K562 (cell line): ENCODE data around the gene KLK11. TPM values are rescaled to one million over a fixed set of nuclear protein-coding genes. Genes with fewer than 3 reads are reported as not detected.

Experiments used
- ATAC-seq: fragments of 200-7000 bp; cut with Tn5 transposase; 3 replicates; pipeline ENCODE4 v1.9.1; 2020; ENCODE audit warnings: moderate library complexity
- BruUV-seq: library from RNA; stranded (reverse); fragments of 400-500 nt; replicated peaks from 2 replicates; lab custom pipeline; 2021; lab: Mats Ljungman, UMichigan
- CTCF ChIA-PET: fragments of 300-600 bp; formaldehyde crosslinking; extraction: SDS; loops from one replicate; lab custom pipeline; 2021; ENCODE audit warnings: low intra/inter-chr PET ratio; lab: Yijun Ruan, JAX
- POLR2A ChIA-PET: fragments of 300-600, 350-650 bp; sonication (Branson Sonifier 250); formaldehyde crosslinking; extraction: SDS; loops from one replicate; lab custom pipeline; 2021; ENCODE audit warnings: antibody characterized with exemption, inconsistent platforms; lab: Yijun Ruan, JAX
- DNase-seq, 4 experiments: peaks; one replicate each; pipeline versions ENCODE4 v3.0.0 to v3.0.0-alpha.2; 2011 to 2018; ENCODE audit warnings: low spot score in 3 of 4, mixed read lengths in 3 of 4; ENCODE audit errors: extremely low read depth in 1 of 4
- FAIRE-seq: peaks from 2 replicates; lab custom pipeline; 2011; peaks lifted over from hg19 to GRCh38; lab: Jason Lieb, UNC
- H2AFZ ChIP-seq: 2 replicates; pipeline ENCODE4 v1.6.0; 2011; ENCODE audit warnings: low read depth, low read length, control low read depth, inconsistent platforms
- H3K27ac ChIP-seq: fragments of 200-600 bp; 3 replicates; pipeline ENCODE4 v1.8.0; 2011; ENCODE audit warnings: low read depth, mild to moderate bottlenecking, control low read depth, inconsistent platforms, low read length, moderate library complexity, mixed read lengths; ENCODE audit errors: extremely low read depth
- H3K27me3 ChIP-seq, 2 experiments: fragments of 300-600 bp in 1 of 2; 2 replicates in 1 of 2; 3 replicates in 1 of 2; pipeline versions ENCODE4 v1.6.0 to v1.8.0; 2011; ENCODE audit warnings: inconsistent platforms in 2 of 2, low read length in 2 of 2, mild to moderate bottlenecking in 1 of 2, mixed read lengths in 1 of 2, moderate library complexity in 1 of 2; ENCODE audit not compliant: control insufficient read depth in 2 of 2, insufficient read depth in 2 of 2
- H3K36me3 ChIP-seq: fragments of 300-600 bp; 3 replicates; pipeline ENCODE4 v1.8.0; 2011; ENCODE audit warnings: mild to moderate bottlenecking, low read length, inconsistent platforms; ENCODE audit not compliant: control insufficient read depth, insufficient read depth
- H3K4me1 ChIP-seq, 2 experiments: fragments of 200-600 bp in 1 of 2; replicated peaks in 1 of 2; 2 replicates in 1 of 2; 3 replicates in 1 of 2; pipeline versions ENCODE4 v1.5.1 to v1.8.0; 2011; ENCODE audit warnings: inconsistent platforms in 2 of 2, low read length in 2 of 2, mild to moderate bottlenecking in 1 of 2, mixed read lengths in 1 of 2, moderate library complexity in 1 of 2; ENCODE audit not compliant: control insufficient read depth in 2 of 2, insufficient read depth in 2 of 2
- H3K4me2 ChIP-seq: 2 replicates; pipeline ENCODE4 v1.6.1; 2011; ENCODE audit warnings: low read length, control low read depth, inconsistent platforms, mixed read lengths; ENCODE audit not compliant: insufficient read depth
- H3K4me3 ChIP-seq: fragments of 200-600 bp; sonication (generic), shearing (Covaris generic); 2 replicates; pipeline ENCODE4 v1.5.1; 2016; ENCODE audit warnings: control low read depth, inconsistent platforms
- H3K79me2 ChIP-seq: fragments of 200-600 bp; 3 replicates; pipeline ENCODE4 v1.8.0; 2011; ENCODE audit warnings: low read length, inconsistent platforms; ENCODE audit not compliant: control insufficient read depth, insufficient read depth
- H3K9ac ChIP-seq, 2 experiments: 2 replicates each; pipeline versions ENCODE4 v1.6.0 to v1.6.1; 2011; ENCODE audit warnings: low read depth in 2 of 2, low read length in 2 of 2, control low read depth in 1 of 2, inconsistent platforms in 1 of 2, mild to moderate bottlenecking in 1 of 2, mixed read lengths in 1 of 2; ENCODE audit not compliant: insufficient read depth in 1 of 2
- H3K9me1 ChIP-seq: one replicate; pipeline ENCODE4 v1.6.0; 2011; ENCODE audit warnings: inconsistent platforms, mild to moderate bottlenecking, low read length, moderate library complexity; ENCODE audit not compliant: control insufficient read depth, insufficient read depth
- H3K9me3 ChIP-seq: replicated peaks from 2 replicates; pipeline ENCODE4 v1.5.1; 2011; ENCODE audit warnings: low read depth, low read length, inconsistent platforms; ENCODE audit not compliant: control insufficient read depth, insufficient read depth
- H4K20me1 ChIP-seq: replicated peaks from 2 replicates; pipeline ENCODE4 v1.6.1; 2011; ENCODE audit warnings: low read length, inconsistent platforms, mixed read lengths; ENCODE audit not compliant: control insufficient read depth, insufficient read depth
- ARID1B ChIP-seq: fragments of 450-650 bp; IDR thresholded peaks from 2 replicates; pipeline ENCODE4 v1.6.1; 2016; ENCODE audit warnings: antibody characterized with exemption, mild to moderate bottlenecking, inconsistent platforms
- CHD2 ChIP-seq: IDR thresholded peaks from 2 replicates; pipeline ENCODE4 v1.6.1; 2011; ENCODE audit warnings: low read depth, low read length
- GTF2A2 ChIP-seq: IDR thresholded peaks from 2 replicates; pipeline ENCODE4 v1.6.1; 2016; ENCODE audit warnings: mild to moderate bottlenecking, missing genetic modification characterization, missing compliant biosample characterization
- NEUROD1 ChIP-seq: fragments of 150-350 bp; IDR thresholded peaks from 2 replicates; pipeline ENCODE4 v1.6.1; 2014; ENCODE audit warnings: borderline replicate concordance, low read length, low read depth; ENCODE audit not compliant: partially characterized antibody
- NFRKB ChIP-seq: fragments of 450-650 bp; IDR thresholded peaks from 2 replicates; pipeline ENCODE4 v1.6.1; 2016; ENCODE audit warnings: low read depth
- PRPF4 ChIP-seq: fragments of 200-400 bp; formaldehyde crosslinking; IDR thresholded peaks from one replicate; pipeline ENCODE4 v1.6.1; 2017; ENCODE audit warnings: low read length, low read depth, mild to moderate bottlenecking; ENCODE audit not compliant: insufficient read depth, poor library complexity, severe bottlenecking
- SNIP1 ChIP-seq: fragments of 450-650 bp; IDR thresholded peaks from 2 replicates; pipeline ENCODE4 v1.7.1; 2017; ENCODE audit warnings: low read depth, mild to moderate bottlenecking
- TCF3 ChIP-seq: sonication (generic); formaldehyde crosslinking; IDR thresholded peaks from 2 replicates; pipeline ENCODE4 v1.4.0; 2020; ENCODE audit warnings: mild to moderate bottlenecking, missing genetic modification reagents
- ZNF347 ChIP-seq: fragments of 450-650 bp; formaldehyde crosslinking; IDR thresholded peaks from 2 replicates; pipeline ENCODE4 v1.4.0; 2020; ENCODE audit warnings: low read depth, mild to moderate bottlenecking, moderate library complexity
- ZNF764 ChIP-seq: fragments of 250-450 bp; sonication (Bioruptor Pico); IDR thresholded peaks from 2 replicates; pipeline ENCODE4 v1.4.0; 2020; ENCODE audit warnings: low read depth, mild to moderate bottlenecking, moderate library complexity
- WGBS: fragments of 100-300 bp; shearing (Covaris generic); methylation state at CpG from one replicate; pipeline ENCODE4 v1.1.6; 2016; ENCODE audit warnings: low coverage, mixed read lengths; ENCODE audit not compliant: insufficient coverage; ENCODE audit errors: missing lambda C conversion rate; 5-methylcytosine and 5-hydroxymethylcytosine counted together
- in situ Hi-C: fragments of 300-500 bp; cut with MboI; formaldehyde crosslinking; loops from 4 replicates; pipeline ENCODE4 v1.15.0; 2018; ENCODE audit warnings: inconsistent platforms, mixed read lengths
- intact Hi-C: fragments of 100-400 bp; cut with micrococcal nuclease; formaldehyde crosslinking; loops from 2 replicates; pipeline ENCODE4 v1.14.2; 2022
- polyA plus RNA-seq, 8 experiments: library from polyadenylated mRNA; depleted of rRNA in 4 of 8; stranded (reverse) in 5 of 8; unstranded in 3 of 8; fragments of >200 nt; fragmentation: Nextera tagmentation in 2 of 8; fragmentation: Illumina TruSeq in 1 of 8; extraction: Ambion mirVana in 2 of 8; extraction: Trizol in 1 of 8; gene quantifications; 2 replicates each; pipeline versions ENCODE4 v1.2.1 to v1.2.3, GENCODE V29; 2011 to 2014; ENCODE audit warnings: inconsistent platforms in 1 of 8, missing spikeins in 1 of 8
- total RNA-seq, 7 experiments: library from RNA; depleted of rRNA in 6 of 7; stranded (reverse); fragments of >200 nt in 6 of 7; fragmentation: Illumina TruSeq in 2 of 7; extraction: Trizol in 2 of 7; gene quantifications; 2 replicates each; pipeline versions ENCODE4 v1.2.1 to v1.2.3, GENCODE V29; 2011 to 2021; ENCODE audit warnings: low replicate concordance in 1 of 7
- TF ChIP-seq, protein P1 (sequence below): sonication (generic); formaldehyde crosslinking; IDR thresholded peaks from 2 replicates; pipeline ENCODE4 v1.8.0; 2023; ENCODE audit warnings: mild to moderate bottlenecking, missing genetic modification reagents
- TF ChIP-seq, protein P2 (sequence below): sonication (generic); formaldehyde crosslinking; IDR thresholded peaks from 2 replicates; pipeline ENCODE4 v1.9.0; 2022; ENCODE audit warnings: mild to moderate bottlenecking, missing genetic modification reagents

The KLK11 gene
- total and polyA plus RNA-seq, 9 of the 15 experiments (the other 6 are each of a cell fraction or from before 2014, with no cell fraction given), result not detected

DNA sequence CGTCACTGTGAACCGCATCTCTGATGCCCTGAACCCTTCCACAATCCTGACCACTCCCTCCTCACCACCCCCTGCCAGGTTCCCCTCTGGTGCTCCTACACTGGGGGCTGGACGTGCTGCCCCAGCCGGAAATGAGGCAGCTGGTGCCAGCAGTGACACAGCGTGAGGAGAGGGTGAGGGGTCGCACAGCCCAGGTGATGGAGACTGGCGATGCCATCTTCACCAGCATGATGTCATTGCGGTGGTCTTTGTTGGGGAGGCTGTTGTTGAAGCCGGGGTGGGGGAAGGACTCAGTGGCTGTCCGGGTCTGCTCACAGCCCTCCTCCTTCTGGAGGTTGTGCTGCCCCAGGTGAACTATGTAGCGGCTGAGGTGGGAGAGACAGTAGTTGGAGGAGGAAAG, 2.5 kb downstream of the KLK11 start:
- Histone ChIP-seq H2AFZ (no peak overlapping the region), H3K4me2 (no peak overlapping the region), H3K27ac (no peak overlapping the region), H3K4me1 (peaks cover 4 to 19% of the 10 kb centered on the region in 2 experiments), H3K9ac (no peak overlapping the region), H3K79me2 (no peaks in the 10 kb centered on the region), H3K9me3 (no peaks in the 10 kb centered on the region), H3K4me3 (no peak overlapping the region), H3K9me1 (no peaks in the 10 kb centered on the region), H3K27me3 (peaks cover 25 to 64% of the 10 kb centered on the region in 2 experiments)
- ChIA-PET POLR2A (no interaction called here), CTCF (no interaction called here)
- intact Hi-C loops, result no loop called here
- FAIRE-seq, result no peak
- TF ChIP-seq PRPF4, result no peak
- TF ChIP-seq, protein P1, sequence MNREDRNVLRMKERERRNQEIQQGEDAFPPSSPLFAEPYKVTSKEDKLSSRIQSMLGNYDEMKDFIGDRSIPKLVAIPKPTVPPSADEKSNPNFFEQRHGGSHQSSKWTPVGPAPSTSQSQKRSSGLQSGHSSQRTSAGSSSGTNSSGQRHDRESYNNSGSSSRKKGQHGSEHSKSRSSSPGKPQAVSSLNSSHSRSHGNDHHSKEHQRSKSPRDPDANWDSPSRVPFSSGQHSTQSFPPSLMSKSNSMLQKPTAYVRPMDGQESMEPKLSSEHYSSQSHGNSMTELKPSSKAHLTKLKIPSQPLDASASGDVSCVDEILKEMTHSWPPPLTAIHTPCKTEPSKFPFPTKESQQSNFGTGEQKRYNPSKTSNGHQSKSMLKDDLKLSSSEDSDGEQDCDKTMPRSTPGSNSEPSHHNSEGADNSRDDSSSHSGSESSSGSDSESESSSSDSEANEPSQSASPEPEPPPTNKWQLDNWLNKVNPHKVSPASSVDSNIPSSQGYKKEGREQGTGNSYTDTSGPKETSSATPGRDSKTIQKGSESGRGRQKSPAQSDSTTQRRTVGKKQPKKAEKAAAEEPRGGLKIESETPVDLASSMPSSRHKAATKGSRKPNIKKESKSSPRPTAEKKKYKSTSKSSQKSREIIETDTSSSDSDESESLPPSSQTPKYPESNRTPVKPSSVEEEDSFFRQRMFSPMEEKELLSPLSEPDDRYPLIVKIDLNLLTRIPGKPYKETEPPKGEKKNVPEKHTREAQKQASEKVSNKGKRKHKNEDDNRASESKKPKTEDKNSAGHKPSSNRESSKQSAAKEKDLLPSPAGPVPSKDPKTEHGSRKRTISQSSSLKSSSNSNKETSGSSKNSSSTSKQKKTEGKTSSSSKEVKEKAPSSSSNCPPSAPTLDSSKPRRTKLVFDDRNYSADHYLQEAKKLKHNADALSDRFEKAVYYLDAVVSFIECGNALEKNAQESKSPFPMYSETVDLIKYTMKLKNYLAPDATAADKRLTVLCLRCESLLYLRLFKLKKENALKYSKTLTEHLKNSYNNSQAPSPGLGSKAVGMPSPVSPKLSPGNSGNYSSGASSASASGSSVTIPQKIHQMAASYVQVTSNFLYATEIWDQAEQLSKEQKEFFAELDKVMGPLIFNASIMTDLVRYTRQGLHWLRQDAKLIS (CRISPR knock-in tag), result no peak
- TF ChIP-seq GTF2A2 (tag), result no peak
- TF ChIP-seq CHD2, result no peak
- no peak for TF ChIP-seq ARID1B
- no peak for TF ChIP-seq ZNF764 (CRISPR knock-in tag)
- TF ChIP-seq NFRKB, result no peak
- TF ChIP-seq, protein P2, sequence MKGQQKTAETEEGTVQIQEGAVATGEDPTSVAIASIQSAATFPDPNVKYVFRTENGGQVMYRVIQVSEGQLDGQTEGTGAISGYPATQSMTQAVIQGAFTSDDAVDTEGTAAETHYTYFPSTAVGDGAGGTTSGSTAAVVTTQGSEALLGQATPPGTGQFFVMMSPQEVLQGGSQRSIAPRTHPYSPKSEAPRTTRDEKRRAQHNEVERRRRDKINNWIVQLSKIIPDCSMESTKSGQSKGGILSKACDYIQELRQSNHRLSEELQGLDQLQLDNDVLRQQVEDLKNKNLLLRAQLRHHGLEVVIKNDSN (CRISPR knock-in tag), result no peak
- no peak for TF ChIP-seq SNIP1
- no peak for TF ChIP-seq TCF3 (CRISPR knock-in tag)
- no peak for TF ChIP-seq ZNF347 (CRISPR knock-in tag)
- no peak for TF ChIP-seq NEUROD1
- TF ChIP-seq, all 486 proteins: peak for 0
- ATAC-seq, result no peak
- no TSS peak for BruUV-seq
- Histone ChIP-seq H3K36me3 (no peaks in the 10 kb centered on the region), H4K20me1 (0 out of 2 replicates have a peak, but pooled peaks cover 8% of the 10 kb centered on the region)
- DNase-seq, result no peak
- WGBS, result 2% methylated on average over 11 of the region's 11 CpGs
- in situ Hi-C loops, result loop anchor here (5.0 kb wide), 1 partner anchor 68 kb away; no protein-coding TSS in a partner anchor
